Duodenal mucosa (tissue), 2 donors: ENCODE measurements around the gene NFIX.

Experiments used
- H3K27ac ChIP-seq: one replicate; pipeline ENCODE4 v1.7.0; 2013; ENCODE audit warnings: low read depth, low read length
- H3K27me3 ChIP-seq, 2 donors: one replicate each; pipeline ENCODE4 v1.7.0; 2013; ENCODE audit warnings: low read length in 2 of 2, control low read depth in 1 of 2; ENCODE audit not compliant: insufficient read depth in 2 of 2, control insufficient read depth in 1 of 2
- H3K36me3 ChIP-seq, 2 donors: one replicate each; pipeline ENCODE4 v1.7.0; 2013; ENCODE audit warnings: low read length in 2 of 2, control low read depth in 1 of 2; ENCODE audit not compliant: insufficient read depth in 2 of 2, control insufficient read depth in 1 of 2
- H3K4me1 ChIP-seq, 2 donors: one replicate each; pipeline ENCODE4 v1.7.0; 2013; ENCODE audit warnings: low read length in 2 of 2, control low read depth in 1 of 2; ENCODE audit not compliant: insufficient read depth in 2 of 2, control insufficient read depth in 1 of 2
- H3K4me3 ChIP-seq, 2 donors: one replicate each; pipeline ENCODE4 v1.7.0; 2013; ENCODE audit warnings: low read length in 2 of 2, low read depth in 1 of 2
- H3K9ac ChIP-seq, 2 donors: one replicate each; pipeline ENCODE4 v1.7.0; 2013; ENCODE audit warnings: low read length in 2 of 2, low read depth in 1 of 2
- H3K9me3 ChIP-seq, 2 donors: one replicate each; pipeline ENCODE4 v1.7.0; 2013; ENCODE audit warnings: low read length in 2 of 2, control low read depth in 1 of 2; ENCODE audit not compliant: control insufficient read depth in 1 of 2

Gene NFIX

DNA sequence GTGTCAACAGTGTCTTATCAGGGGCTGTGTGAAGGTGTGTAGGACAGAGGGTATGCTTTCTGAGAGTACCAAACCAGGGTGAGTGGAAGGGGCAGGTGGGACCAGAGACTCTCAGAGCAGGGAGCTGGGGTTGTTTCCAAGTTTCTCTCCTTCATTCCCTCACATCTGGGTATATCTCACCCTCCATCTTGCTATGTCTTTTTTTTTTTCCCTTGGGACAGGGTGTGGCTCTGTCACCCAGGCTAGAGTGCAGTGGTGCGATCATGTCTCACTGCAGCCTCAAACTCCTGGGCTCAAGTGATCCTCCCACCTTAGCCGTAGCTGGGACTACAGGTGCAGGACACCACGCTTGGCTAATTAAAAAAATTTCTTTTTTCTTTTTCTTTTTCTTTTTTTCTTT is 15.3 kb upstream of the NFIX start:
- Histone ChIP-seq H3K9ac (no peak overlapping the region), H3K27me3 (peaks cover 5 to 9% of the 10 kb centered on the region in 2 donors), H3K9me3 (no peaks in the 10 kb centered on the region), H3K27ac (no peak overlapping the region), H3K4me1 (peaks cover 12% of the 10 kb centered on the region in 2 donors), H3K4me3 (no peak overlapping the region), H3K36me3 (no peaks in the 10 kb centered on the region)

DNA sequence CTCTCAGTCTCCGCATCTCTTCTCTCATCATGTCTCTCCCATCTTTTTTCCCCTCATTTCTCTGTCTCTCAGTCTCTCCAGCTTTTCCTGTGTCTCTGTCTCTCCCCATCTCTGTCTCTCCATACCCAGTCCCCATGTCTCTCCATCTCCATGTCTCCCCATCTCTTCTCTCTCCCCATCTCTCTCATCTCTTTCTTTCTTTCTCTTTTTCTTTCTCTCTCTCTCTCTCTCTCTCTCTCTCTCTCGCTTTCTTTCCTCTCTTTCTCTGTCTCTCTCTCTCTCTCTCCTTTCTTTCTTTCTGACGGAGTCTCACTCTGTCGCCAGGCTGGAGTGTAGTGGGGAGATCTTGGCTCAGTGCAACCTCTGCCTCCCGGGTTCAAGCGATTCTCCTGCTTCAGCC is 12.6 kb upstream of the NFIX start:
- Histone ChIP-seq H3K9ac (no peak overlapping the region), H3K36me3 (no peaks in the 10 kb centered on the region), H3K4me1 (peaks cover 21 to 23% of the 10 kb centered on the region in 2 donors), H3K4me3 (no peak overlapping the region), H3K9me3 (no peaks in the 10 kb centered on the region), H3K27me3 (peaks cover 5 to 6% of the 10 kb centered on the region in 2 donors), H3K27ac (no peak overlapping the region)

DNA sequence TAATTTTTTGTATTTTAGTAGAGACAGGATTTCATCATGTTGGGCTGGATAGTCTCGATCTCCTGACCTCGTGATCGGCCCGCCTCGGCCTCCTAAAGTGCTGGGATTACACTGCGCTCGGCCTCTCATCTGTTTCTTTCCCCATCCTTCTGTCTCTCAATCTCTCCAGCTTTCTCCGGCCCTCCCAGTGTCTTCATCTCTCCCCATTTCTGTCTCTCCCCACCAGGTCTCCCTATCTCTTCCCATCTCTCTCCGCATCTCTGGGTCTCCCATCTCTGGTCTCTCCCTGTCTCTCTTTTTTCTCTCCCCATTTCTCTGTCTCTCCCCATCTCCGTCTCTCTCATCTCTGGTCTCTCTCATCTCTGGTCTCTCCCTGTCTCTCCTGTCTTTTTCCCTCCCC is 12.2 kb upstream of the NFIX start:
- no peaks in the 10 kb centered on the region for H3K9me3 ChIP-seq
- H3K9ac ChIP-seq = no peak overlapping the region
- no peak overlapping the region for H3K4me3 ChIP-seq
- no peak overlapping the region for H3K27ac ChIP-seq
- H3K36me3 ChIP-seq = no peaks in the 10 kb centered on the region
- H3K4me1 ChIP-seq = peaks cover 21 to 23% of the 10 kb centered on the region in 2 donors
- H3K27me3 ChIP-seq = peaks cover 5 to 6% of the 10 kb centered on the region in 2 donors

DNA sequence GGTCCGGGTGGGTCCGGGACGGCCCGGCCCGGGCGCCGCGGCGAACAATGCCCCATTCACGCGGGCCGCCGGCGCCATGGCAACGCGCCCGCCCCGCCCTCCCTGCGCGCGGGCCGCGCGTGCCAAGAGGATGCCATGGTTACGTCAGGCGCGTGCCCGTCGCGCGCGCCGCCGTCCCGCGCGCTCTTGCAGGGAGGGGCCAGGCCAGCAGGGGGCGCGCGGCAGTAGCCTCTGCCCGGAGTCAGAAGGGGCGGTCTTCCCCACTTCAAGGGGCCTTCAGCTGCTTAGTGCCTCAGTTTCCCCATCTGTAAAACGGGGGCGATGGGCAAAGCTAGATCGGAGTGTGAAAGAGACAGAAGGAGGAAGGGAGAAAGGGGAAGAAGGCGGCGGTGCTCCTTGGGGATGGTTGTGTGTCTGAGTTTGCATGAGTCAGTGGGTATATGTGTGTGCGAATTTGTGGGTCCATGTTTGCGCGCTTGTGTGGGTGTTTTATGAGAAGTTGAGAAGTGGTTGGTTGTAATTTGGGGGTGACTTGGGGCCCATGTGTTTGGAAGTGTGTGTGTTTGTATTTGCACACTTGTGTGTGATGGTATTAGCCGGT is 11.6 kb upstream of the NFIX start:
- Histone ChIP-seq H3K27ac (no peak overlapping the region), H3K4me3 (no peak overlapping the region), H3K36me3 (no peaks in the 10 kb centered on the region), H3K9me3 (no peaks in the 10 kb centered on the region), H3K4me1 (peaks cover 21 to 23% of the 10 kb centered on the region in 2 donors), H3K27me3 (peaks cover 5 to 6% of the 10 kb centered on the region in 2 donors), H3K9ac (no peak overlapping the region)

DNA sequence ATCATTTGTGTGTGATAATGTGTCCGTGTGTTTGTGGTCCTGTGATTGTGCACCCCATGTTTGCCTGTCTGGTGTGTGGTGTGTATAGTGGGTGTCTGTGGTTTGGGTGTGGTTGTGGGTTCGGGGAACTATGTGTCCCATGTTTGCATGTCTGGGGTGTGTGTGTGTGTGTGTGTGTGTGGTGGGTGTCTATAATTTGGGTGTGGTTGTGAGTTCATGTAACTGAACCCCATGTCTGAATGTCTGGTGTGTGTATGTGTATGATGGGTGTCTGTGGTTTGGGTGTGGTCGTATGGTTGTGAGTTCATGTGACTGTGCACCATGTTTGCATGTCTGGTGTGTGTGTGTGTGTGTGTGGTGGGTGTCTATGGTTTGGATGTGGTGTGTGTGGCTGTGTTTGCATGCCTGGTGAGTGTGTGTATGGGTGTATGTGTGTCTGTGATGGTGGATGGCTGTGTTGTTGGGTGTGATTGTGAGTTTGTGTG is 11.1 kb upstream of the NFIX start:
- Histone ChIP-seq H3K36me3 (no peaks in the 10 kb centered on the region), H3K9me3 (no peaks in the 10 kb centered on the region), H3K4me3 (no peak overlapping the region), H3K4me1 (peaks cover 21 to 23% of the 10 kb centered on the region in 2 donors), H3K9ac (peak overlapping the region in 1 of 2 donors; percentile 8), H3K27me3 (peaks cover 5 to 6% of the 10 kb centered on the region in 2 donors), H3K27ac (no peak overlapping the region)

DNA sequence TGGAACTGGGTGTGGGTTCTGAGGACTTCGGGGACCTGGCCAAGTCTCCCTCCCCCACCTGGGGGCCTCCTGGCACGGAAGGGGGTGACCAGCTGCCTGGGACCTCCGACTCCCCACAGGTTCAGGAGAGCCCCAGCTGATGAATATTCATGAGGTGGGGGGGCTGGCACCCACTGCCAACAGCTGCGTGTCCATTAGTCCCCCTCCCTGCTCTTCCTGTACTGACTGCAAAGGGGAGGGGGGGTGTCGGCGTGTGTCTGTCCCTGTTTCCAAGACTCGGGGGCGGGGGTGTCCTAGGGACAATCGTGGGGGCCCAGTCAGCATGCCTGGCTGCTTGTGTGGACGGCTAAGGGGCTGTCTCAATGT is 10.6 kb upstream of the NFIX start:
- Histone ChIP-seq H3K4me1 (peaks cover 21 to 23% of the 10 kb centered on the region in 2 donors), H3K9me3 (no peaks in the 10 kb centered on the region), H3K36me3 (no peaks in the 10 kb centered on the region), H3K4me3 (peak overlapping the region in 1 of 2 donors; percentile 5), H3K27ac (no peak overlapping the region), H3K9ac (peak overlapping the region; percentile 8 to 61), H3K27me3 (peaks cover 5 to 6% of the 10 kb centered on the region in 2 donors)

DNA sequence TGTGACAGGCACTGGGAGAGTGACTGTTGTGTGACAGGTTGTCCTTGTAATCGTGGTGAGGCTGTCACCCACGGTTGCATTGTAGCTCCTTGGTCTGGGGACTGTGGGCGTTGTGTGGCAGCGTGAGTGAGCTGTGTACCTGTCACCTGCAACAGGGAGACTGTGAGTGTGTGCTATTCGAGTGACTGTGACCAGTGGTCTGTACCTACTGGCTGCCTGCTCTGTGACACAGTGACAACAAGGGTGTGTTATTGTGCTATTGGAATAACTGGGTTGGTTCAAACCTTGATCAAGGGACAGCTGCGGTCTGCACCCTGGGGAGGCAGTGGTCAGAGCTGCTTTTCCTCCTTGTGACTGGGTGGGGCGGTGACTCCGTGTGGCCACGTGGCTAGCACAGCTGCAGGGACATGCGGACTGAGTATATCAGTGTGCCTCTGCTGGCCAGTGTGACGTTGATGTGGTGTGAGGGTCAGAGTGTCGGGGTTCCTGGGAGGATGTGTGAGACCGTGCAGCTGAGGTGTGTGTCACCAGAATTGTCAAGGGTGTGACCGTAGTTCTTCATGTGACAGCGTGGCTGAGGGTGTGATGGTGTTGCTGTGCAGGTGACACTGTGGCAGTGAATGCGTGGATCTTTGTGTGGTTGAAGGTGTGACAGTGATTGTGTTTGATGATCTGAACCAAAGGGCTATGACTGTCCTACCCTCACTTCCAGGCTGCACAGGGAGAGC is 10.1 kb upstream of the NFIX start:
- Histone ChIP-seq H3K9me3 (no peaks in the 10 kb centered on the region), H3K4me1 (peaks cover 21 to 23% of the 10 kb centered on the region in 2 donors), H3K36me3 (no peaks in the 10 kb centered on the region), H3K27me3 (peaks cover 5 to 6% of the 10 kb centered on the region in 2 donors), H3K9ac (peak overlapping the region; percentile 8 to 61), H3K4me3 (peak overlapping the region in 1 of 2 donors; percentile 5), H3K27ac (no peak overlapping the region)

DNA sequence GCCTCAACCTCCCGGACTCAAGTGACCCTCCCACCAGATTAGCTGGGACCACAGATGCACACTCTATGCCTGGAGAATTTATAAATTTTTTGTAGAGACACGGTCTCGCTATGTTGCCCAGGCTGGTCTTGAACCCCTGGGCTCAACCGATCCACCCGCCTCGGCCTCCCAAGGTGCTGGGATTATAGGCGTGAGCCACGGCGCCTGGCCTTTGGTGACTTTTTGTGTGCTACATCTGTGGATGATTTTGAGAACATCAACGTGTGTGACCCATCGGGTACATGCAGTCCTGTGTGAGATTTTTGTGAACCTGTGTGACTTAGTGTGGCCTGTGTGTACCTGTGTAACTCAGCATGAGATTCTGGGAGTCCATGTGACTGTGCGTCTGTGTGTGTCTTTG is 8.5 kb upstream of the NFIX start:
- no peak overlapping the region for H3K27ac ChIP-seq
- no peaks in the 10 kb centered on the region for H3K36me3 ChIP-seq
- peaks cover 21 to 23% of the 10 kb centered on the region in 2 donors for H3K4me1 ChIP-seq
- no peak overlapping the region for H3K4me3 ChIP-seq
- H3K9me3 ChIP-seq = no peaks in the 10 kb centered on the region
- H3K9ac ChIP-seq = no peak overlapping the region
- H3K27me3 ChIP-seq = peaks cover 2 to 5% of the 10 kb centered on the region in 2 donors

DNA sequence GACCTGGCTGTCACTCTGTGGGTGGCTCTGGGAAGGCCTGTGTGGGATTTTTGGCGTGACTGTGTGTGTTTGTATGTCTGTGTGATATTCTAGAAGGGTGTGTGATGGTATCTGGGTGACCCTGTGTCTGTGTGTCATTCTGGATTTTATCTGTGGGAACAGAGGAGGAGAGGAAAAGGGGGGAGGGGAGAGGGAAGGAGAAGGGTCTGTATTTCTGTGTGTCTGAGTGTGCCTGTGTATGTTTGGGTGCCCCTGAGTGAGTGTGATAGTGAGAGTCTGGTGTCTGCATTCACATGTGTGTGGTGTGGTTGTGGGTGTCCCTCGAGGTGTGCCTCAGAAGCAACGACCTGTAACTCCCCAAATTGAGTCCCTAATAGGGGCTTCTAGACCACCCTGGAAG is 8.1 kb upstream of the NFIX start:
- Histone ChIP-seq H3K4me3 (no peak overlapping the region), H3K4me1 (peaks cover 21 to 23% of the 10 kb centered on the region in 2 donors), H3K27me3 (peaks cover 2 to 5% of the 10 kb centered on the region in 2 donors), H3K9ac (no peak overlapping the region), H3K36me3 (no peaks in the 10 kb centered on the region), H3K27ac (no peak overlapping the region), H3K9me3 (no peaks in the 10 kb centered on the region)

DNA sequence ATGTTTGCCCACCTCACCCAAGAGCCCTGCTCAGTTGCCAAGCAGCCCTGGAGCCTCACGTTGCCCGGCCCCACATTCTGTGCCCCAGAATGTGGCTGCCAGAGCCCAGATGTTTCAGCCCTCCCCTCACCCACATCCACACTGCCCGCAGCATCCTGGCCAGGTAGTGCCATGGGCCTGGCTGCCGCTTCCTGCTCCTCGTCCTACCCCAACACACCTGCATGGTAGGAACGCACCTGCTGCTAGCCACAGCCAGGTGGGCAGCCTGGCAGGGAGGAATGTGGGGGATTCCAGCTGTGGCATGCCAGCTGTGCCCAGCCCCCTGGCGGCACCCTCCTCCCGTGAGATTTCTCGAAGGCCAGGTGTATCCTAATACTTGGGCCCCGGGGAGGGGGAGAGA is 7.5 kb upstream of the NFIX start:
- Histone ChIP-seq H3K27ac (no peak overlapping the region), H3K9me3 (no peaks in the 10 kb centered on the region), H3K9ac (no peak overlapping the region), H3K4me1 (peaks cover 21 to 23% of the 10 kb centered on the region in 2 donors), H3K36me3 (no peaks in the 10 kb centered on the region), H3K4me3 (no peak overlapping the region), H3K27me3 (no peaks in the 10 kb centered on the region)
